Keratinocyte (primary cell): Measurements from ENCODE around the gene LRRC7. TPM values are rescaled to one million over a fixed set of nuclear protein-coding genes. Genes with fewer than 3 reads are reported as not detected.

Experiments
- DNase-seq: peaks from one replicate; pipeline ENCODE4 v3.0.0-alpha.2; 2011; ENCODE audit warnings: low read depth, missing footprints, low spot score
- FAIRE-seq: peaks from 2 replicates; lab custom pipeline; 2011; peaks lifted over from hg19 to GRCh38; lab: Jason Lieb, UNC
- H2AFZ ChIP-seq: 2 replicates; pipeline ENCODE4 v1.6.0; 2012; ENCODE audit warnings: low read length, control low read depth, inconsistent platforms; ENCODE audit not compliant: control insufficient read depth
- H3K27ac ChIP-seq: 2 replicates; pipeline ENCODE4 v1.5.1; 2011; ENCODE audit warnings: low read length; ENCODE audit not compliant: control insufficient read depth, insufficient read depth
- H3K27me3 ChIP-seq: 3 replicates; pipeline ENCODE4 v1.6.0; 2011; ENCODE audit warnings: low read length; ENCODE audit not compliant: control insufficient read depth, insufficient read depth; ENCODE audit errors: extremely low read depth
- H3K36me3 ChIP-seq, 2 experiments: 2 replicates in 1 of 2; 3 replicates in 1 of 2; pipeline ENCODE4 v1.5.1; 2011; ENCODE audit warnings: low read length in 2 of 2, mild to moderate bottlenecking in 1 of 2; ENCODE audit not compliant: control insufficient read depth in 2 of 2, insufficient read depth in 2 of 2; ENCODE audit errors: extremely low read depth in 1 of 2
- H3K4me1 ChIP-seq: 3 replicates; pipeline ENCODE4 v1.5.1; 2011; ENCODE audit warnings: low read length; ENCODE audit not compliant: control insufficient read depth, insufficient read depth; ENCODE audit errors: extremely low read depth
- H3K4me2 ChIP-seq: 3 replicates; pipeline ENCODE4 v1.6.0; 2011; ENCODE audit warnings: low read depth, low read length; ENCODE audit not compliant: control insufficient read depth, insufficient read depth; ENCODE audit errors: extremely low read depth
- H3K4me3 ChIP-seq, 3 experiments: fragments of 200-600 bp in 1 of 3; sonication (generic) in 1 of 3; 2 replicates in 2 of 3; 3 replicates in 1 of 3; pipeline ENCODE4 v1.5.1; 2011 to 2016; ENCODE audit warnings: low read length in 3 of 3, mild to moderate bottlenecking in 3 of 3, control low read depth in 2 of 3, inconsistent platforms in 1 of 3, low read depth in 1 of 3, mixed read lengths in 1 of 3, mixed run types in 1 of 3, moderate library complexity in 1 of 3; ENCODE audit not compliant: control insufficient read depth in 2 of 3, insufficient read depth in 2 of 3; ENCODE audit errors: extremely low read depth in 1 of 3
- H3K79me2 ChIP-seq: 2 replicates; pipeline ENCODE4 v1.6.0; 2012; ENCODE audit warnings: low read length; ENCODE audit not compliant: control insufficient read depth, insufficient read depth
- H3K9ac ChIP-seq: 3 replicates; pipeline ENCODE4 v1.6.0; 2011; ENCODE audit warnings: low read length; ENCODE audit not compliant: control insufficient read depth, insufficient read depth; ENCODE audit errors: extremely low read depth
- H3K9me1 ChIP-seq: 3 replicates; pipeline ENCODE4 v1.6.0; 2011; ENCODE audit warnings: low read length; ENCODE audit not compliant: control insufficient read depth, insufficient read depth; ENCODE audit errors: extremely low read depth
- H3K9me3 ChIP-seq: 2 replicates; pipeline ENCODE4 v1.5.1; 2012; ENCODE audit warnings: low read depth, low read length; ENCODE audit not compliant: control insufficient read depth
- H4K20me1 ChIP-seq: 3 replicates; pipeline ENCODE4 v1.6.0; 2011; ENCODE audit warnings: low read length; ENCODE audit not compliant: control insufficient read depth, insufficient read depth; ENCODE audit errors: extremely low read depth
- CTCF ChIP-seq, 3 experiments: IDR thresholded peaks in 1 of 3; conservative IDR thresholded peaks in 1 of 3; optimal IDR thresholded peaks in 1 of 3; 2 replicates in 2 of 3; 3 replicates in 1 of 3; pipeline versions ENCODE3 to v1.5.1; 2011; ENCODE audit warnings: low read length in 3 of 3, mild to moderate bottlenecking in 3 of 3, moderate library complexity in 2 of 3, control low read depth in 1 of 3, inconsistent platforms in 1 of 3; ENCODE audit not compliant: insufficient read depth in 2 of 3; ENCODE audit errors: extremely low read depth in 1 of 3
- EZH2 ChIP-seq: IDR thresholded peaks from one replicate; pipeline ENCODE4 v1.6.1; 2012; ENCODE audit warnings: inconsistent platforms, mild to moderate bottlenecking, low read length, moderate library complexity
- dilution Hi-C: fragments of 300-500 bp; cut with MboI; formaldehyde crosslinking; loops from one replicate; pipeline ENCODE4 v1.7.0; 2020; ENCODE audit warnings: low sequenced_read_pairs; ENCODE audit not compliant: extremely low pct_ligation_motif_present
- polyA plus RNA-seq, 5 experiments: library from polyadenylated mRNA; depleted of rRNA in 3 of 5; stranded (reverse) in 3 of 5; stranded (forward) in 1 of 5; unstranded in 1 of 5; fragments of >200 nt; gene quantifications; 1 replicate in 1 of 5; 2 replicates in 3 of 5; 3 replicates in 1 of 5; pipeline versions ENCODE4 v1.2.1 to v1.2.3, GENCODE V29; 2011 to 2012; ENCODE audit warnings: missing spikeins in 2 of 5, low read depth in 1 of 5, low replicate concordance in 1 of 5

Gene LRRC7
- polyA plus RNA-seq, 1 donor (not counting 4 experiments of a cell fraction or from before 2014, with no cell fraction given), result 0.28 TPM

- H3K4me3 ChIP-seq, result peak overlapping the region; percentile 51 to 70 (median 52)
- H2AFZ ChIP-seq, result peak overlapping the region; percentile 92
- H3K27ac ChIP-seq, result no peak overlapping the region
- no peaks in the 10 kb centered on the region for H3K79me2 ChIP-seq
- peak overlapping the region; percentile 41 for H3K9ac ChIP-seq
- H3K36me3 ChIP-seq, result no peaks in the 10 kb centered on the region
- no peaks in the 10 kb centered on the region for H3K9me1 ChIP-seq
- FAIRE-seq (peak; percentile 29), DNase-seq (no peak)
- peaks cover 18% of the 10 kb centered on the region for H3K27me3 ChIP-seq
- H3K9me3 ChIP-seq, result no peaks in the 10 kb centered on the region
- peak overlapping the region; percentile 91 for H3K4me2 ChIP-seq
- no peaks in the 10 kb centered on the region for H4K20me1 ChIP-seq
- TF ChIP-seq CTCF (optimal IDR thresholded peaks at IDR 0.05 in 1 of 3, IDR thresholded peaks at IDR 0.05 in 1 of 3, conservative IDR thresholded peaks at IDR 0.05 in 1 of 3; ENCODE audit: extremely low read depth in 1 of 3, insufficient read depth in 2 of 3, low read length in 3 of 3) (no peak), EZH2 (no peak)
- dilution Hi-C loops, result no loop called here
- peaks cover 15% of the 10 kb centered on the region for H3K4me1 ChIP-seq
Observed at GRCh38 chr1:69568421-69569174, 876 bp downstream of the LRRC7 start.

GRCh38 chr1:69569175-69569541, 1.4 kb downstream of the LRRC7 start:
- no peak for DNase-seq
- H2AFZ ChIP-seq, result peak overlapping the region; percentile 69

More at GRCh38 chr1:69569175-69569541, 1.4 kb downstream of the LRRC7 start:
- Histone ChIP-seq H3K9me3 (no peaks in the 10 kb centered on the region), H3K4me3 (peak overlapping the region; percentile 51 to 70 (median 52)), H3K79me2 (no peaks in the 10 kb centered on the region), H3K36me3 (no peaks in the 10 kb centered on the region), H3K27ac (no peak overlapping the region), H3K4me2 (peak overlapping the region; percentile 91), H4K20me1 (no peaks in the 10 kb centered on the region), H3K9ac (no peak overlapping the region), H3K9me1 (no peaks in the 10 kb centered on the region), H3K27me3 (peaks cover 18% of the 10 kb centered on the region), H3K4me1 (peaks cover 15% of the 10 kb centered on the region)
- TF ChIP-seq CTCF (optimal IDR thresholded peaks at IDR 0.05 in 1 of 3, IDR thresholded peaks at IDR 0.05 in 1 of 3, conservative IDR thresholded peaks at IDR 0.05 in 1 of 3; ENCODE audit: extremely low read depth in 1 of 3, insufficient read depth in 2 of 3, low read length in 3 of 3), result no peak
- no peak for TF ChIP-seq EZH2
- no peak for FAIRE-seq
- dilution Hi-C loops, result no loop called here
